Right cardiac atrium (tissue), 5 donors: ENCODE measurements around the gene EFEMP2. TPM values are rescaled to one million over a fixed set of nuclear protein-coding genes. Genes with fewer than 3 reads are reported as not detected.
A peak's percentile ranks its signal among the peaks of the same experiment; 100 is the strongest.
"Not testable (repeated sequence)": the region's sequence is repeated elsewhere in the genome, so short reads cannot be mapped to it uniquely, and the experiment has no call there.

Source experiments
- ATAC-seq, 2 donors: fragments of 200-7000 bp; cut with Tn5 transposase; one replicate each; pipeline versions ENCODE4 v1.8.0 to v1.9.1; 2020; ENCODE audit warnings: moderate library complexity in 2 of 2, mild to moderate bottlenecking in 1 of 2
- DNase-seq, 3 donors: peaks; one replicate each; pipeline ENCODE4 v3.0.0-alpha.2; 2020
- H3K27ac ChIP-seq: one replicate; pipeline ENCODE4 v1.5.1; 2013; ENCODE audit warnings: mild to moderate bottlenecking, low read length, control low read depth, moderate library complexity
- H3K27me3 ChIP-seq: one replicate; pipeline ENCODE4 v1.6.1; 2013; ENCODE audit not compliant: control insufficient read depth, insufficient read depth
- H3K4me1 ChIP-seq: one replicate; pipeline ENCODE4 v1.6.1; 2013; ENCODE audit warnings: low read length; ENCODE audit not compliant: control insufficient read depth, insufficient read depth
- H3K4me3 ChIP-seq: one replicate; pipeline ENCODE4 v1.5.1; 2013; ENCODE audit warnings: low read length, control low read depth
- H3K9me3 ChIP-seq: one replicate; pipeline ENCODE4 v1.6.1; 2013; ENCODE audit warnings: low read length; ENCODE audit not compliant: control insufficient read depth
- WGBS: extraction: QIAGEN DNeasy Blood & Tissue Kit; methylation state at CpG from one replicate; pipeline ENCODE4 v1.1.7; 2013; 5-methylcytosine and 5-hydroxymethylcytosine counted together
- intact Hi-C, 4 donors: fragments of 100-400 bp; cut with DNase I; formaldehyde crosslinking; loops; one replicate each; pipeline versions ENCODE4 v1.11.0 to v1.14.0; 2022 to 2023
- polyA plus RNA-seq: library from polyadenylated mRNA; stranded (reverse); fragments of 200-250 nt; gene quantifications from one replicate; pipeline ENCODE4 v1.2.3, GENCODE V29; 2013
- total RNA-seq, 4 donors: library from RNA; stranded (reverse); fragmentation: NEBNext Ultra II Directional; extraction: Animal tissue kit (Norgen Biotek cat#: 25700); gene quantifications; one replicate each; pipeline ENCODE4 v1.2.1, GENCODE V29; 2021
- donor health status: healthy with polysubstance abuse.
- donor health status: DM: no; HTN: yes; CAD: no.
- donor health status: DM: no; HTN: no; CAD: no.
- donor health status: DM: no; HTN: yes; CAD: no; lungs with severe emphysema.
- donor health status: DM: yes; HTN: yes; CAD: no.

EFEMP2 gene
- total and polyA plus RNA-seq, 5 donors: 128 to 164 (median 140) TPM

DNA sequence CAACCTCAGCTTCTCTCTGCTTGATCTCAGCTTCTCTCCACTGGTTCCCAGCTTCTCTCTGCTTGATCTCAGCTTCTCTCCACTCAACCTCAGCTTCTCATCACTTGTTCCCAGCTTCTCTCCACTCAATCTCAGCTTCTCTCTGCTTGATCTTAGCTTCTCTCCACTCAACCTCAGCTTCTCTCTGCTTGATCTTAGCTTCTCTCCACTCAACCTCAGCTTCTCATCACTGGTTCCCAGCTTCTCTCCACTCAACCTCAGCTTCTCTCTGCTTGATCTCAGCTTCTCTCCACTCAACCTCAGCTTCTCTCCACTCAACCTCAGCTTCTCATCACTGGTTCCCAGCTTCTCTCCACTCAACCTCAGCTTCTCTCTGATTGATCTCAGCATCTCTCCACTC is 40.4 kb downstream of the EFEMP2 start:
- ATAC-seq, DNase-seq, H3K4me3 ChIP-seq, H3K27ac ChIP-seq, H3K4me1 ChIP-seq, intact Hi-C loops, H3K27me3 ChIP-seq, H3K9me3 ChIP-seq: not testable (repeated sequence)

DNA sequence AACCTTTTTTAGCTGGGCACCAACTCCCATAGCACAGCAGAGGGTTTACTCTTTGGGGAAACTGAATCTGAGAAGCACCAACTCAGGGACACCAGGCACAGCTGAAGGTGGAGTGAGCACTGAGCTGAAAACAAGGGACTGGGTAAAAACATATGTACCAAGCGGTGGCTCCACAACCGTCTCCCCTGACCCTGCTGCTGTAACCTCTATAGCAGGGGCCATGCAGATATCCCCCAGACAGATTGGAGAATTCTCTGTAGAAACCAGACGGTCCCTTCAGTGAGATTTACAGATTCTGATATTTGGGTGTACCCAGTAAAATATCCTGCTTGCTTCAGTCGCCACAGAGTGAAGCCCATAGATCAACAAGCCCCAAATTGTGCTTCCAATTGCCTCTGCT is 43.1 kb downstream of the EFEMP2 start:
- H3K4me1 ChIP-seq: peaks cover 3% of the 10 kb centered on the region
- DNase-seq (no peak), ATAC-seq (no peak)
- intact Hi-C loops: no loop called here
- H3K9me3 ChIP-seq: no peaks in the 10 kb centered on the region
- 52% methylated on average over 4 of the region's 4 CpGs for WGBS
- H3K27me3 ChIP-seq: no peaks in the 10 kb centered on the region
- no peak overlapping the region for H3K4me3 ChIP-seq
- H3K27ac ChIP-seq: no peak overlapping the region

DNA sequence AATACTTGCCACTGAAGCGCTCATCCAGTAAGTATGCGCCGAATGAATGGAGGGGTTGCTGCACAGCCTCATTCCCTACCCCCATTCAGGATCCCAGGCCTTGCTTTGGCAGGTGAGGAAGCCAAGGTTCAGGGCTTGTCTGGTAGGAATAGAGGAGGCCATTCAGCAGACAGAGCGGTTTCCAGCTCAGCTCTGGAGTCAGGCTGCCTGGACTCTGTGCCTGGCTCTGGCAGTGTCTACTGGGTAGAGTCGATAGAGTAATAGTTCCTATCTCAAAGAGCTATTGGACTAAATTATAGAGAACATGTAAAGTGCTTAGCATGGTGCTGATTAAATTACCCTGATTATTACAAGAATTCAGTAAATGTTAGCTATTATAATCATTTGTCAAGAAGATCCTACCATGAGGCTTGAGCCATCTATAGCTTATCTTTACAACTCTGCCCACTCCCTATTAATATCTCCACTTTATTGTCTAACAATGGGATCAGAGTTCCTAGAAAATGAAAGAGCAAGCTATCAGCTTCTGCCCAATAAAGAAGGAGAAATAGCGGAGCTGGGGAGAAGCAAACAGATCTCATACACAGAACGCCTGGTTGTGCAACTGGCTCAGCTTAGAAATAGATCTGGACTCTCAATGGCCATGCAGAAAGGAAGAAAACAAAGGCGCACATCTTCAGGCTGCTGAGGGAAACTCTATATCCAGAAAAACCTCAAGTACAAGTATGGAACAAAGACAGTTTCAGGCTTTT is 45.4 kb downstream of the EFEMP2 start:
- intact Hi-C loops: no loop called here
- WGBS: 81% methylated on average over 8 of the region's 8 CpGs

DNA sequence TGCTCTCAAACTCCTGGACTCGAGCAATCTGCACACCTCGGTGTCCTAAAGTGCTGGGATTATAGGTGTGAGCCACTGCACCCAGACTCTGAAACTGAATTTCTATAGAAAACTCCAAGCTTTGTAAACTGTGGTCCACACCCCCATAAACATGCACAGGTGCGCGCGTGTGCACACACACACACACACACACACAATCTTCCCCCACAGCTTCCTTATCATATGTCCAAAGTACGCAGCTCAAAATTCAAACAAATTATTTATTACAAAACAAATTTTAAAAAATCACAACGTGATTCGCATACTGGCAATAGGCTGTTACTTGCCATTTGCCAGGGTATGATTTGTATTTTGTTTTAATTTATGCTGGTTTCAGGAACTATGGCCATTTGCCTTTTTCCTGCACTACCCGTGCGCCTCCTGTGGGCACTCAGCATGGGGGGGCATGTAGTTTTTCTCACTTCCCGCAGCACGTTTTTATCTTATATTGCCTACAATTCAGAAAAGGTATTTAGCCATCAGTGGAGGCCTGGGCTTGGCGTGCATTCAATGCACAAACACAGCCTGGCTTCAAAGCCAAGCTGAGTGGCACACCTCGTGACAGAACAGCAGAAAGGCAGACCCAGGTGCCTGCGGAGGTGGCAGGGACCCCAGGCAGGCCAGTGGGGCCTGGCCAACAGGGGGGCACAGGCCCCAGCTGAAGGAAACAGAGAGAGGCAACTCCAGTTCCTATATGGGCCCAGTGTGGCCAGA is 49.6 kb downstream of the EFEMP2 start:
- no peak overlapping the region for H3K27ac ChIP-seq
- no peaks in the 10 kb centered on the region for H3K4me1 ChIP-seq
- DNase-seq: no peak
- H3K4me3 ChIP-seq: no peak overlapping the region
- WGBS: 83% methylated on average over 15 of the region's 15 CpGs
- no peaks in the 10 kb centered on the region for H3K27me3 ChIP-seq
- intact Hi-C loops: no loop called here
- ATAC-seq: no peak
- H3K9me3 ChIP-seq: no peaks in the 10 kb centered on the region

More for the DNA sequence above, 45.4 kb downstream of the EFEMP2 start:
- Histone ChIP-seq H3K27me3 (no peaks in the 10 kb centered on the region), H3K4me3 (no peak overlapping the region), H3K27ac (no peak overlapping the region), H3K4me1 (no peaks in the 10 kb centered on the region), H3K9me3 (no peaks in the 10 kb centered on the region)
- ATAC-seq (no peak), DNase-seq (no peak)

DNA sequence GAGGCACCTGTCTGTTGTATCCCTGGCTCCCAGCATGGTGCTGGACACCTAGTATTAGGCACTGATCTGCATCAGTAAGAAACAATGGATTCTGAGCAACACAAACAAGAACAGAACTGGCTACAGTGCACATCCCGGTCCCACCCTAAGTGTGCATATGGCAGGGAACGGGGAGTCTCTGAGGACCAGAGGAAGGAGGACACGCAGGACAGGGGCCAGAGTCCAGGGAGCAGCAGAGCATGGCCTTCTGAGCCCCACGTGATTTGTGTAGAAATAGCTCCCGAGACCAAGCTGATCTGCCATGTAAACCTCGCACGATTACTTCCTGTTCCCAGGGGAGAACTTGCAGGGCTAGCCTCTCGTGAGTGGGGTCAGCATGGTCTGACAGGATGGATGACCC is 51.5 kb downstream of the EFEMP2 start:
- Histone ChIP-seq H3K4me1 (no peaks in the 10 kb centered on the region), H3K27me3 (no peaks in the 10 kb centered on the region), H3K4me3 (no peak overlapping the region), H3K27ac (no peak overlapping the region), H3K9me3 (no peaks in the 10 kb centered on the region)
- whole genome bisulfite sequencing: 45% methylated on average over 8 of the region's 8 CpGs
- intact Hi-C loops: no loop called here
- ATAC-seq (no peak), DNase-seq (no peak)

DNA sequence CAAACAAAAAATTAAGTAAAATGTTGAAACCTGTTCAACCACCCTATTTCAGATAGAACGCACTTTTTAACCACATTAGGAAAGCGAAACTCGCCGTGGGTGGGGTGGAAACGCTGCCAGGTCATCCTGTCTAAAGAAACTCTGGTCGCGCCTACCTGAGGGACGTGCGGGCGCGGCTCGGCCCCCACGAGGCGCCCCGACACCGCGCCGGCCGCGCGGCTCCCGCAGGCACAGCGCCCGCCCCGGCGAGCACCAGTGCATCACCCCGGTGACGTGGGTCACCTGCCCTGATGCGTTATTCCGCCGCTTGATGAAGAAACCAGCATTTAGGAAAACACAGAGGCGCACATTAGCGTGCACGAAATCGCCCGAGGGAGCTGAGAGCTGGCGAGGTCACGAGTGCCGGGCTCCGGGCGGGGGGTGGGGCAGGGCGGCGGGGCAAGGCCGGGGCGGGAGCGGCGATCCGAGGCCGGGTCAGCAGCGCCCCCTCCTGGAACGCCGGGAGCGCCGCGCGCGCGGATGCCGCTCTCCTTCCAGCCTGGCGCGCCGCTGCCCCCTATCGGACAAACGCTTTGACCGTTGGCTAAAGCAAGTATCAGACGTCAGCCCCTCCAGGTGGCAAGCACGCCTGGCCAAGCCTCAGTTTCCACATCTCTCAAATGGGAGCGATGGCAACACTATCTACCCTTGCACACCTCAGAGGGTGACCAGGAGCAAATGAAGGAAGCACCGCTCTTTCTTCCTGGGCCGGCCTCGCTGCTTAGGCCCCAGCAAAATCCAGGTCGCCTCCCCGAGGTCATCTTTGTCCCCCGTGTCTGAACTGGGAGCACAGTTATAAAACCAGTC is 54.5 kb downstream of the EFEMP2 start:
- intact Hi-C loops: loop anchor here (2.0 to 10.0 kb wide), 6 partner anchors 36 to 191 kb away; partner anchors contain the start of genes AP5B1 (in 3 of the 4), KAT5 (in 3 of the 4) and SIPA1 (in 1 of the 4)
- no peaks in the 10 kb centered on the region for H3K27me3 ChIP-seq

DNA sequence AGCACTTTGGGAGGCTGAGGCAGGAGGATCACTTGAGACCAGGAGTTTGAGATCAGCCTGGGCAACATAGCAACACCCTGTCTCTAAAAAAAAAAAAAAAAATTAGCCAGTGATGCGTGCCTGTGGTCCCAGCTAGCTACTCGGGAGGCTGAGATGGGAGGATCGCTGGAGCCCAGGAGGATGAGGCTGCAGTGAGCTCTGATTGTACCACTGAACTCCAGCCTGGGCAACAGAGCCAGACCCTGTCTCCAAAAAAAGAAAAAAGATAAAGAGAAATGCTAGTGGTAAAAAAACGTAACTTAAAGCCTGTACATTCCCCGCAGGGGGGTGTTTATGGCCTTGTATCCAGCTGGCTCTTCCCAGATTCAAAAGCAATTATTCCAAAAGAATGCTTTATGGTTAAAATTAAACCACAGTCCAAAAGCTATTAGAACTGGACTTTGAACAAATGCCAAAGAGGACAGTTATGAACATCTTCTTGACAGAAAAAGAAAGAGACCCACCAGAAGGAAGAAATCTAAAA is 55.2 kb downstream of the EFEMP2 start:
- Histone ChIP-seq H3K9me3 (no peaks in the 10 kb centered on the region), H3K4me1 (no peaks in the 10 kb centered on the region), H3K27me3 (no peaks in the 10 kb centered on the region), H3K4me3 (peak overlapping the region; percentile 82), H3K27ac (no peak overlapping the region)
- 67% methylated on average over 5 of the region's 5 CpGs for WGBS
- intact Hi-C loops: loop anchor here (5.0 to 10.0 kb wide), 5 partner anchors 35 to 190 kb away; partner anchors contain the start of genes AP5B1 (in 3 of the 4), KAT5 (in 3 of the 4) and SIPA1 (in 1 of the 4)
- no peak for DNase-seq
- ATAC-seq: no peak

More for the DNA sequence above, 54.5 kb downstream of the EFEMP2 start:
- H3K27ac ChIP-seq: peak overlapping the region; percentile 19
- no peaks in the 10 kb centered on the region for H3K9me3 ChIP-seq
- peak overlapping the region; percentile 82 for H3K4me3 ChIP-seq
- WGBS: 5% methylated on average over 74 of the region's 74 CpGs
- ATAC-seq (peak; percentile 96), DNase-seq (peak; percentile 93 to 98 (median 98))
- H3K4me1 ChIP-seq: no peaks in the 10 kb centered on the region

DNA sequence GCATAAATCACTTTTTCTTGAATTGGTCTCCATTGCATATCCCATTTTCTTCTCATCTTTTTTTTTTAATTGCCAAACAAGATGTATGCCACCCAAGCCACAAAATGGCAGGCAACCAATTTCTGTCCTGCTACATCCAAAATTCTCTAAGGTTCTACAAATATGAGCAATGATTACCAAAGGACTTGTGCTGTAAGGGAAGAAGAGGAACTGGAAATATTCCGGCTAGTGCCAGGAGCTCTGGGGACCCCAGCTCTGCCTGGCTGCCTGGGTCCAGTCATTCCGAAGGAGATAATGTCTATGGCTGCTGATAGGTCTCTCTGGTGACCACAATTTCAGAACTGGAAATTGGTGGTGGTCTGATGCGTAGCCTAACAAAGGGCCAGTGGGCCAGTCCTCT is 55.9 kb downstream of the EFEMP2 start:
- no peak for ATAC-seq

More for the DNA sequence above, 55.9 kb downstream of the EFEMP2 start:
- Histone ChIP-seq H3K4me1 (no peaks in the 10 kb centered on the region), H3K4me3 (no peak overlapping the region), H3K9me3 (no peaks in the 10 kb centered on the region), H3K27ac (no peak overlapping the region), H3K27me3 (no peaks in the 10 kb centered on the region)
- DNase-seq: no peak
- intact Hi-C loops: loop anchor here (5.0 to 10.0 kb wide), 5 partner anchors 34 to 189 kb away; partner anchors contain the start of genes AP5B1 (in 3 of the 4), KAT5 (in 3 of the 4) and SIPA1 (in 1 of the 4)
- 93% methylated on average over 3 of the region's 3 CpGs for WGBS
